Loucy (cell line): ENCODE results near the gene KIAA1549.

Experiments used
- H2AFZ ChIP-seq: fragments of 200-600 bp; sonication (generic); 2 replicates; pipeline ENCODE4 v1.6.0; 2016; ENCODE audit warnings: antibody characterized with exemption, mild to moderate bottlenecking, low read length, moderate library complexity
- H3F3A ChIP-seq: fragments of 200-600 bp; 2 replicates; pipeline ENCODE4 v1.6.0; 2016; ENCODE audit warnings: antibody characterized with exemption, low read depth, mild to moderate bottlenecking
- H3K27me3 ChIP-seq: fragments of 200-600 bp; sonication (generic); 2 replicates; pipeline ENCODE4 v1.6.1; 2014; ENCODE audit warnings: low read length, mild to moderate bottlenecking; ENCODE audit not compliant: insufficient read depth, poor library complexity, severe bottlenecking
- H3K36me3 ChIP-seq: fragments of 200-600 bp; sonication (generic); 2 replicates; pipeline ENCODE4 v1.6.1; 2016; ENCODE audit warnings: low read length; ENCODE audit not compliant: insufficient read depth
- H3K4me1 ChIP-seq: fragments of 200-600 bp; sonication (generic); 2 replicates; pipeline ENCODE4 v1.5.1; 2014; ENCODE audit warnings: low read length, mild to moderate bottlenecking; ENCODE audit not compliant: insufficient read depth, poor library complexity, severe bottlenecking
- H3K4me2 ChIP-seq: fragments of 200-600 bp; sonication (generic); 2 replicates; pipeline ENCODE4 v1.6.0; 2014; ENCODE audit warnings: antibody characterized with exemption, low read length, low read depth, mild to moderate bottlenecking; ENCODE audit not compliant: poor library complexity, severe bottlenecking
- H3K4me3 ChIP-seq: fragments of 200-600 bp; sonication (generic); 2 replicates; pipeline ENCODE4 v1.5.1; 2014; ENCODE audit warnings: low read length, mild to moderate bottlenecking, mixed read lengths; ENCODE audit not compliant: poor library complexity, severe bottlenecking
- H3K79me2 ChIP-seq: fragments of 200-600 bp; sonication (generic); 2 replicates; pipeline ENCODE4 v1.6.1; 2014; ENCODE audit warnings: low read length; ENCODE audit not compliant: insufficient read depth
- H3K9ac ChIP-seq: fragments of 200-600 bp; sonication (generic); 2 replicates; pipeline ENCODE4 v1.6.0; 2014; ENCODE audit warnings: mild to moderate bottlenecking, low read depth, low read length, moderate library complexity; ENCODE audit not compliant: poor library complexity, severe bottlenecking
- H3K9me2 ChIP-seq: fragments of 200-600 bp; sonication (generic); replicated peaks from 2 replicates; pipeline ENCODE4 v1.6.1; 2016; ENCODE audit warnings: low read depth, low read length, mixed read lengths
- H3K9me3 ChIP-seq: fragments of 200-600 bp; sonication (generic); 2 replicates; pipeline ENCODE4 v1.6.1; 2014; ENCODE audit warnings: mild to moderate bottlenecking, antibody characterized with exemption, low read length, low read depth; ENCODE audit not compliant: insufficient read depth
- H4K20me1 ChIP-seq: fragments of 200-600 bp; sonication (generic); 2 replicates; pipeline ENCODE4 v1.6.0; 2014; ENCODE audit warnings: antibody characterized with exemption, low read length, mild to moderate bottlenecking; ENCODE audit not compliant: insufficient read depth, poor library complexity, severe bottlenecking
- CTCF ChIP-seq: fragments of 200-600 bp; sonication (generic); conservative IDR thresholded peaks from 2 replicates; pipeline ENCODE4 v1.5.1; 2014; ENCODE audit warnings: mild to moderate bottlenecking, antibody characterized with exemption, low read length
- EZH2phosphoT487 ChIP-seq: fragments of 200-600 bp; IDR thresholded peaks from 2 replicates; pipeline ENCODE4 v1.6.1; 2018; ENCODE audit warnings: antibody characterized with exemption, mild to moderate bottlenecking, moderate library complexity, borderline replicate concordance

The KIAA1549 gene

GRCh38 chr7:138880881-138881578 lies 100.2 kb downstream of the KIAA1549 start:
- no peak overlapping the region for H3K4me3 ChIP-seq
- H3K9ac ChIP-seq = no peak overlapping the region
- peaks cover 8% of the 10 kb centered on the region for H3K4me1 ChIP-seq
- H3F3A ChIP-seq = no peaks in the 10 kb centered on the region
- H3K9me2 ChIP-seq = no peaks in the 10 kb centered on the region
- H3K79me2 ChIP-seq = no peaks in the 10 kb centered on the region
- TF ChIP-seq CTCF (no peak), EZH2phosphoT487 (no peak)
- H3K36me3 ChIP-seq = peaks cover 34% of the 10 kb centered on the region; the same call in 1 of the 2 replicates
- H3K4me2 ChIP-seq = no peak overlapping the region
- H3K27me3 ChIP-seq = no peaks in the 10 kb centered on the region
- no peaks in the 10 kb centered on the region for H4K20me1 ChIP-seq
- H3K9me3 ChIP-seq = no peaks in the 10 kb centered on the region
- H2AFZ ChIP-seq = no peak overlapping the region

GRCh38 chr7:138879356-138879755 lies 101.8 kb downstream of the KIAA1549 start:
- Histone ChIP-seq H3K4me3 (no peak overlapping the region), H4K20me1 (no peaks in the 10 kb centered on the region), H3K4me2 (no peak overlapping the region), H3K9me2 (no peaks in the 10 kb centered on the region), H3F3A (no peaks in the 10 kb centered on the region; the same call in 1 of the 2 replicates), H3K9ac (no peak overlapping the region), H3K9me3 (no peaks in the 10 kb centered on the region), H3K36me3 (peaks cover 34% of the 10 kb centered on the region; the same call in 1 of the 2 replicates), H3K4me1 (peaks cover 14% of the 10 kb centered on the region), H3K79me2 (no peaks in the 10 kb centered on the region), H2AFZ (no peak overlapping the region), H3K27me3 (no peaks in the 10 kb centered on the region)
- TF ChIP-seq EZH2phosphoT487 = no peak
- no peak for TF ChIP-seq CTCF

- Histone ChIP-seq H3K4me3 (no peak overlapping the region), H3K9ac (no peak overlapping the region), H2AFZ (no peak overlapping the region), H4K20me1 (no peaks in the 10 kb centered on the region), H3K36me3 (peaks cover 34% of the 10 kb centered on the region; the same call in 1 of the 2 replicates), H3F3A (no peaks in the 10 kb centered on the region; the same call in 1 of the 2 replicates), H3K27me3 (no peaks in the 10 kb centered on the region), H3K4me1 (peaks cover 14% of the 10 kb centered on the region), H3K4me2 (no peak overlapping the region), H3K9me2 (no peaks in the 10 kb centered on the region), H3K9me3 (no peaks in the 10 kb centered on the region), H3K79me2 (no peaks in the 10 kb centered on the region)
- TF ChIP-seq CTCF (no peak), EZH2phosphoT487 (no peak)
Measured at GRCh38 chr7:138878856-138879255, 102.3 kb downstream of the KIAA1549 start.
